Body of pancreas (tissue), 4 donors: ENCODE data around the gene HDAC8. TPM values are rescaled to one million over a fixed set of nuclear protein-coding genes. Genes with fewer than 3 reads are reported as not detected.
"Not testable (repeated sequence)": the region's sequence is repeated elsewhere in the genome, so short reads cannot be mapped to it uniquely, and the experiment has no call there.

Experiments
- ATAC-seq: fragments of 150-250 bp; one replicate; pipeline ENCODE4 v1.9.1; 2016
- DNase-seq, 4 donors: peaks; one replicate each; pipeline ENCODE4 v3.0.0-alpha.2; 2019
- H3K27ac ChIP-seq, 4 donors: fragments of 200-600 bp; sonication (generic); 1 replicate in 3 of 4; 2 replicates in 1 of 4; pipeline versions ENCODE4 v1.5.1 to v1.6.1; 2016 to 2019; ENCODE audit warnings: mild to moderate bottlenecking in 1 of 4, mixed read lengths in 1 of 4, moderate library complexity in 1 of 4
- H3K27me3 ChIP-seq, 2 donors: fragments of 200-600 bp; sonication (generic); one replicate each; pipeline ENCODE4 v1.6.0; 2016; ENCODE audit warnings: mild to moderate bottlenecking in 1 of 2
- H3K36me3 ChIP-seq, 2 donors: fragments of 200-600 bp; sonication (generic); replicated peaks in 1 of 2; 2 replicates each; pipeline ENCODE4 v1.5.1; 2016; ENCODE audit warnings: low read depth in 2 of 2; ENCODE audit not compliant: insufficient read depth in 1 of 2
- H3K4me1 ChIP-seq: fragments of 200-600 bp; sonication (generic); one replicate; pipeline ENCODE4 v1.6.0; 2016
- H3K4me3 ChIP-seq, 2 donors: fragments of 200-600 bp; sonication (generic); 1 replicate in 1 of 2; 2 replicates in 1 of 2; pipeline ENCODE4 v1.5.1; 2016 to 2019
- H3K9me3 ChIP-seq, 3 donors: fragments of 200-600 bp; sonication (generic); 1 replicate in 2 of 3; 2 replicates in 1 of 3; pipeline ENCODE4 v1.5.1; 2016
- POLR2A ChIP-seq, 3 donors: fragments of 450-650 bp; IDR thresholded peaks; one replicate each; pipeline ENCODE4 v1.6.1; 2016; ENCODE audit warnings: antibody characterized with exemption in 3 of 3, mild to moderate bottlenecking in 2 of 3
- WGBS, 2 donors: methylation state at CpG; one replicate each; pipeline ENCODE4 v1.1.5; 2017; 5-methylcytosine and 5-hydroxymethylcytosine counted together
- intact Hi-C: fragments of 100-400 bp; cut with DNase I; formaldehyde crosslinking; loops from one replicate; pipeline ENCODE4 v1.15.1; 2023
- total RNA-seq, 2 donors: library from RNA; depleted of rRNA; stranded (reverse); fragments of >200 nt; gene quantifications; one replicate each; pipeline ENCODE4 v1.1.0, GENCODE V29; 2016
- TF ChIP-seq, protein P1 (sequence below), 7 experiments: fragments of 450-650 bp in 4 of 7; fragments of 200-600 bp in 3 of 7; sonication (generic) in 3 of 7; IDR thresholded peaks; one replicate each; pipeline ENCODE4 v1.5.1; 2016 to 2019; ENCODE audit warnings: antibody characterized with exemption in 7 of 7

Gene HDAC8
- total RNA-seq, 2 donors from 2014 or later, result 16.2 to 25.9 TPM

- 85 to 88% methylated on average over 3 of the region's 3 CpGs for WGBS, 2 donors
- Histone ChIP-seq H3K4me1 (no peaks in the 10 kb centered on the region), H3K36me3 (no peaks in the 10 kb centered on the region), H3K27ac (no peak overlapping the region), H3K4me3 (no peak overlapping the region), H3K9me3 (no peaks in the 10 kb centered on the region), H3K27me3 (no peaks in the 10 kb centered on the region)
- TF ChIP-seq POLR2A (IDR thresholded peaks at IDR 0.05), result no peak
- TF ChIP-seq, protein P1, sequence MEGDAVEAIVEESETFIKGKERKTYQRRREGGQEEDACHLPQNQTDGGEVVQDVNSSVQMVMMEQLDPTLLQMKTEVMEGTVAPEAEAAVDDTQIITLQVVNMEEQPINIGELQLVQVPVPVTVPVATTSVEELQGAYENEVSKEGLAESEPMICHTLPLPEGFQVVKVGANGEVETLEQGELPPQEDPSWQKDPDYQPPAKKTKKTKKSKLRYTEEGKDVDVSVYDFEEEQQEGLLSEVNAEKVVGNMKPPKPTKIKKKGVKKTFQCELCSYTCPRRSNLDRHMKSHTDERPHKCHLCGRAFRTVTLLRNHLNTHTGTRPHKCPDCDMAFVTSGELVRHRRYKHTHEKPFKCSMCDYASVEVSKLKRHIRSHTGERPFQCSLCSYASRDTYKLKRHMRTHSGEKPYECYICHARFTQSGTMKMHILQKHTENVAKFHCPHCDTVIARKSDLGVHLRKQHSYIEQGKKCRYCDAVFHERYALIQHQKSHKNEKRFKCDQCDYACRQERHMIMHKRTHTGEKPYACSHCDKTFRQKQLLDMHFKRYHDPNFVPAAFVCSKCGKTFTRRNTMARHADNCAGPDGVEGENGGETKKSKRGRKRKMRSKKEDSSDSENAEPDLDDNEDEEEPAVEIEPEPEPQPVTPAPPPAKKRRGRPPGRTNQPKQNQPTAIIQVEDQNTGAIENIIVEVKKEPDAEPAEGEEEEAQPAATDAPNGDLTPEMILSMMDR (IDR thresholded peaks at IDR 0.05), result no peak
- no peak for ATAC-seq
- intact Hi-C loops, result no loop called here
- no peak for DNase-seq
Measured at GRCh38 chrX:72466493-72466892, 106.2 kb downstream of the HDAC8 start.

GRCh38 chrX:72465889-72466288 lies 106.8 kb downstream of the HDAC8 start:
- no peaks in the 10 kb centered on the region for H3K36me3 ChIP-seq
- 89 to 100% methylated on average over 2 of the region's 2 CpGs for WGBS, 2 donors
- H3K27ac ChIP-seq, result no peak overlapping the region
- TF ChIP-seq POLR2A (IDR thresholded peaks at IDR 0.05), result no peak
- TF ChIP-seq, protein P1 (IDR thresholded peaks at IDR 0.05), result no peak
- H3K27me3 ChIP-seq, result no peaks in the 10 kb centered on the region
- no peak for ATAC-seq
- intact Hi-C loops, result no loop called here
- no peaks in the 10 kb centered on the region for H3K4me1 ChIP-seq
- H3K9me3 ChIP-seq, result no peaks in the 10 kb centered on the region
- H3K4me3 ChIP-seq, result no peak overlapping the region
- no peak for DNase-seq

DNA sequence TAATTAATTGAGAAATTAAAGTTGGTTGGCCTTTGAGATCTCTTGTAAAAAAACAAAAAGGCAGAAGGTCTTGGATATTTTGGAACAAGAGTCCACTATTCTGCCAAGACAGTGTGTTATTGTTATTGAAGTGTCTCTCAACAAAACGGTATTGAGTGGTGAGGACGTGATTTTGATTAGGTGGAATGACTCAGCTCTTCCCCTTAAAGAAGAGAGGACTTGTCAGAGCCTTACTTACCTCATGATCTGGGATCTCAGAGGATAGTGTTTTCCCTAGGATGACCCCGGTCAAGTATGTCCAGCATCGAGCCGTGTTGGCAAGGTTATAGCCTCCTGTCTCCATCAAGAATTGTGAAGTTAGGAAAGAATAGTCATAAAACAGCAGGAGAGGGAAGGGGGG lies 110.9 kb downstream of the HDAC8 start:
- DNase-seq (no peak), ATAC-seq (no peak)
- Histone ChIP-seq H3K27me3 (no peaks in the 10 kb centered on the region), H3K9me3 (no peaks in the 10 kb centered on the region), H3K27ac (no peak overlapping the region), H3K36me3 (no peaks in the 10 kb centered on the region), H3K4me3 (no peak overlapping the region), H3K4me1 (no peaks in the 10 kb centered on the region)
- intact Hi-C loops, result no loop called here
- WGBS, 2 donors, result 59 to 73% methylated on average over 5 of the region's 5 CpGs
- TF ChIP-seq, protein P1 (IDR thresholded peaks at IDR 0.05), result no peak
- TF ChIP-seq POLR2A (IDR thresholded peaks at IDR 0.05), result no peak

- no peaks in the 10 kb centered on the region for H3K4me1 ChIP-seq
- no peak for DNase-seq
- no peak overlapping the region for H3K4me3 ChIP-seq
- intact Hi-C loops, result no loop called here
- TF ChIP-seq POLR2A (IDR thresholded peaks at IDR 0.05), result no peak
- TF ChIP-seq, protein P1 (IDR thresholded peaks at IDR 0.05), result no peak
- H3K9me3 ChIP-seq, result no peaks in the 10 kb centered on the region
- WGBS, 2 donors, result 92 to 94% methylated on average over 2 of the region's 2 CpGs
- no peak for ATAC-seq
- H3K27me3 ChIP-seq, result no peaks in the 10 kb centered on the region
- no peak overlapping the region for H3K27ac ChIP-seq
- no peaks in the 10 kb centered on the region for H3K36me3 ChIP-seq
Measured at GRCh38 chrX:72461288-72461687, 111.4 kb downstream of the HDAC8 start.

GRCh38 chrX:72460715-72461114 lies 111.9 kb downstream of the HDAC8 start:
- ATAC-seq, result no peak
- Histone ChIP-seq H3K9me3 (no peaks in the 10 kb centered on the region), H3K27ac (no peak overlapping the region), H3K4me3 (no peak overlapping the region), H3K27me3 (no peaks in the 10 kb centered on the region), H3K36me3 (no peaks in the 10 kb centered on the region), H3K4me1 (no peaks in the 10 kb centered on the region)
- TF ChIP-seq, protein P1 (IDR thresholded peaks at IDR 0.05), result no peak
- TF ChIP-seq POLR2A (IDR thresholded peaks at IDR 0.05), result no peak
- WGBS, 2 donors, result 100% methylated on average over 1 of the region's 1 CpG
- no peak for DNase-seq
- intact Hi-C loops, result no loop called here

- H3K27ac ChIP-seq, H3K4me1 ChIP-seq, H3K9me3 ChIP-seq, DNase-seq, H3K4me3 ChIP-seq, intact Hi-C loops, H3K36me3 ChIP-seq, ATAC-seq, H3K27me3 ChIP-seq: not testable (repeated sequence)
- 86 to 91% methylated on average over 1 of the region's 1 CpG for WGBS, 2 donors
Measured at GRCh38 chrX:72449034-72449433, 123.6 kb downstream of the HDAC8 start.

- H3K27ac ChIP-seq, H3K4me3 ChIP-seq, H3K9me3 ChIP-seq, H3K27me3 ChIP-seq, H3K36me3 ChIP-seq, intact Hi-C loops, H3K4me1 ChIP-seq, ATAC-seq, DNase-seq: not testable (repeated sequence)
- WGBS, 2 donors, result 70 to 100% methylated on average over 2 to 3 of the region's 16 CpGs
Measured at GRCh38 chrX:72440764-72441163, 131.9 kb downstream of the HDAC8 start.
